Measurements from ENCODE around the gene CLDN19.
A peak's percentile ranks its signal among the peaks of the same experiment; 100 is the strongest.

The CLDN19 gene

GRCh38 chr1:42692911-42693310 is 47.1 kb downstream of the CLDN19 start:
- DNase-seq = no peak

- no peak for DNase-seq
Measured at GRCh38 chr1:42692461-42692860, 47.6 kb downstream of the CLDN19 start.

- no peak for DNase-seq
Measured at GRCh38 chr1:42691157-42691498, 48.9 kb downstream of the CLDN19 start.

- DNase-seq = no peak
Measured at GRCh38 chr1:42690477-42691156, 49.4 kb downstream of the CLDN19 start.

- DNase-seq = no peak
Measured at GRCh38 chr1:42689912-42690311, 50.1 kb downstream of the CLDN19 start.

GRCh38 chr1:42686418-42686817 is 53.6 kb downstream of the CLDN19 start:
- peak; percentile 85 for DNase-seq

- peak; percentile 71 for DNase-seq
Measured at GRCh38 chr1:42684139-42684538, 55.9 kb downstream of the CLDN19 start.

Data from hematopoietic multipotent progenitor cell treated with erythropoietin and hydrocortisone succinate and interleukin-3 and kit ligand, for 6 days (in vitro differentiated cells).